ENCODE measurements around the gene ATP10D.

- no peak for TF ChIP-seq POLR2A (IDR thresholded peaks at IDR 0.05; ENCODE audit: extremely low read depth, insufficient read length)
- TF ChIP-seq CTCF (IDR thresholded peaks at IDR 0.05; ENCODE audit: low read depth, low read length): no peak
- TF ChIP-seq MAX (IDR thresholded peaks at IDR 0.05; ENCODE audit: low read depth, low read length): no peak
Measured at GRCh38 chr4:47557255-47557654, 72.2 kb downstream of the ATP10D start.

Data from NB4 (cell line).